Esophagus squamous epithelium (tissue), 4 donors: ENCODE results near the gene MAFF.

Experiments used
- CTCF ChIP-seq, 6 experiments: fragments of 450-650 bp in 4 of 6; fragments of 200-600 bp in 2 of 6; sonication (generic) in 2 of 6; IDR thresholded peaks; one replicate each; pipeline ENCODE4 v1.5.1; 2016 to 2019; ENCODE audit warnings: antibody characterized with exemption in 6 of 6, mild to moderate bottlenecking in 4 of 6, moderate library complexity in 4 of 6
- POLR2A ChIP-seq, 4 donors: fragments of 450-650 bp; IDR thresholded peaks; one replicate each; pipeline ENCODE4 v1.6.1; 2017; ENCODE audit warnings: antibody characterized with exemption in 4 of 4, mild to moderate bottlenecking in 4 of 4, moderate library complexity in 3 of 4

- TF ChIP-seq CTCF (IDR thresholded peaks at IDR 0.05) (no peak), POLR2A (IDR thresholded peaks at IDR 0.05) (no peak)
These were observed 49.0 kb downstream of the MAFF start for GRCh38 chr22:38250643-38251340.
